SK-N-SH (cell line): ENCODE measurements around the gene DSG2. TPM values are rescaled to one million over a fixed set of nuclear protein-coding genes. Genes with fewer than 3 reads are reported as not detected.

Experiments used
- CTCF ChIA-PET: fragments of 300-600, 350-600 bp; formaldehyde crosslinking; extraction: SDS; loops from one replicate; lab custom pipeline; 2021; lab: Yijun Ruan, JAX
- POLR2A ChIA-PET: fragments of 350-600 bp; sonication (Branson Sonifier 250); formaldehyde crosslinking; extraction: SDS; loops from one replicate; lab custom pipeline; 2020; ENCODE audit warnings: antibody characterized with exemption, inconsistent platforms; lab: Yijun Ruan, JAX
- DNase-seq: peaks from one replicate; pipeline ENCODE4 v3.0.0; 2012
- H2AFZ ChIP-seq: fragments of 200-600 bp; sonication (generic); 2 replicates; pipeline ENCODE4 v1.8.1; 2016; ENCODE audit warnings: antibody characterized with exemption, mild to moderate bottlenecking, low read depth
- H3F3A ChIP-seq: fragments of 200-600 bp; sonication (generic); replicated peaks from 2 replicates; pipeline ENCODE3; 2016; ENCODE audit warnings: antibody characterized with exemption, mild to moderate bottlenecking; ENCODE audit not compliant: insufficient read depth
- H3K27ac ChIP-seq, 2 experiments: fragments of 200-500 bp in 1 of 2; fragments of 200-600 bp in 1 of 2; sonication (Bioruptor generic) in 1 of 2; sonication (generic), shearing (Covaris generic) in 1 of 2; 2 replicates each; pipeline versions ENCODE4 v1.5.1 to v1.6.1; 2014 to 2016; ENCODE audit warnings: low read depth in 2 of 2, inconsistent platforms in 1 of 2, low read length in 1 of 2, mild to moderate bottlenecking in 1 of 2, mixed read lengths in 1 of 2
- H3K27me3 ChIP-seq: fragments of 200-600 bp; sonication (generic), shearing (Covaris generic); 2 replicates; pipeline ENCODE4 v1.6.1; 2016; ENCODE audit warnings: mixed run types; ENCODE audit not compliant: insufficient read depth
- H3K36me3 ChIP-seq, 2 experiments: fragments of 200-500 bp in 1 of 2; fragments of 200-600 bp in 1 of 2; sonication (Bioruptor generic) in 1 of 2; sonication (generic) in 1 of 2; replicated peaks in 1 of 2; 2 replicates each; pipeline versions ENCODE3 to v1.5.1; 2014 to 2016; ENCODE audit warnings: low read length in 1 of 2, mild to moderate bottlenecking in 1 of 2; ENCODE audit not compliant: insufficient read depth in 2 of 2, control insufficient read depth in 1 of 2
- H3K4me1 ChIP-seq, 2 experiments: fragments of 200-500 bp in 1 of 2; fragments of 200-600 bp in 1 of 2; sonication (Bioruptor generic) in 1 of 2; sonication (generic), shearing (Covaris generic) in 1 of 2; 2 replicates each; pipeline versions ENCODE4 v1.5.1 to v1.6.1; 2014 to 2016; ENCODE audit warnings: low read depth in 1 of 2, low read length in 1 of 2, mixed run types in 1 of 2; ENCODE audit not compliant: insufficient read depth in 2 of 2, control insufficient read depth in 1 of 2
- H3K4me2 ChIP-seq: fragments of 200-600 bp; sonication (generic), shearing (Covaris generic); 2 replicates; pipeline ENCODE4 v1.6.1; 2017; ENCODE audit warnings: mixed run types
- H3K4me3 ChIP-seq, 2 experiments: fragments of 200-500 bp in 1 of 2; fragments of 200-600 bp in 1 of 2; sonication (Bioruptor generic) in 1 of 2; sonication (generic), shearing (Covaris generic) in 1 of 2; 2 replicates each; pipeline versions ENCODE4 v1.5.1 to v1.8.1; 2014 to 2016; ENCODE audit warnings: low read depth in 2 of 2, inconsistent platforms in 1 of 2, low read length in 1 of 2, mild to moderate bottlenecking in 1 of 2, mixed read lengths in 1 of 2, moderate library complexity in 1 of 2
- H3K79me2 ChIP-seq: fragments of 200-600 bp; sonication (generic); 2 replicates; pipeline ENCODE4 v1.8.1; 2017; ENCODE audit warnings: mild to moderate bottlenecking; ENCODE audit not compliant: insufficient read depth
- H3K9ac ChIP-seq: fragments of 200-600 bp; sonication (generic); 2 replicates; pipeline ENCODE4 v1.6.1; 2017; ENCODE audit warnings: mixed run types
- H3K9me2 ChIP-seq: fragments of 200-600 bp; sonication (generic); 2 replicates; pipeline ENCODE4 v1.6.1; 2017; ENCODE audit warnings: mixed run types
- H3K9me3 ChIP-seq: fragments of 200-600 bp; sonication (generic); 2 replicates; pipeline ENCODE4 v1.6.1; 2017; ENCODE audit warnings: mixed run types, mild to moderate bottlenecking, moderate library complexity
- H4K20me1 ChIP-seq: fragments of 200-600 bp; sonication (generic); 2 replicates; pipeline ENCODE4 v1.6.1; 2017; ENCODE audit warnings: mild to moderate bottlenecking, mixed run types; ENCODE audit not compliant: insufficient read depth
- EP300 ChIP-seq, 2 experiments: IDR thresholded peaks; 2 replicates each; pipeline versions ENCODE4 v1.4.0 to v1.6.1; 2012; ENCODE audit warnings: borderline replicate concordance in 1 of 2, low read depth in 1 of 2, low read length in 1 of 2
- JUND ChIP-seq: IDR thresholded peaks from 2 replicates; pipeline ENCODE4 v1.4.0; 2012
- MEF2A ChIP-seq: IDR thresholded peaks from 2 replicates; pipeline ENCODE4 v1.4.0; 2012; ENCODE audit warnings: low read depth, borderline replicate concordance
- NRF1 ChIP-seq: IDR thresholded peaks from 2 replicates; pipeline ENCODE4 v1.6.1; 2012; ENCODE audit warnings: low read depth, mild to moderate bottlenecking, low read length
- RCOR1 ChIP-seq: fragments of 150-350 bp; IDR thresholded peaks from 2 replicates; pipeline ENCODE4 v1.6.1; 2017; ENCODE audit warnings: antibody characterized with exemption, low read length
- SIN3A ChIP-seq: IDR thresholded peaks from 2 replicates; pipeline ENCODE4 v1.6.1; 2012; ENCODE audit warnings: low read depth, mild to moderate bottlenecking, low read length, moderate library complexity, borderline replicate concordance
- TAF1 ChIP-seq: IDR thresholded peaks from 2 replicates; pipeline ENCODE4 v1.6.1; 2012; ENCODE audit warnings: low read depth, mild to moderate bottlenecking, low read length, moderate library complexity, borderline replicate concordance
- TEAD4 ChIP-seq: IDR thresholded peaks from 2 replicates; pipeline ENCODE4 v1.4.0; 2012; ENCODE audit warnings: mild to moderate bottlenecking, borderline replicate concordance; ENCODE audit not compliant: insufficient read depth
- USF2 ChIP-seq: fragments of 150-350 bp; IDR thresholded peaks from 2 replicates; pipeline ENCODE4 v1.6.1; 2017; ENCODE audit warnings: antibody characterized with exemption, low read length, low read depth, borderline replicate concordance
- WGBS: methylation state at CpG from one replicate; pipeline ENCODE4 v1.1.6; 2017; ENCODE audit warnings: low lambda C conversion rate; 5-methylcytosine and 5-hydroxymethylcytosine counted together
- polyA plus RNA-seq, 3 experiments: library from polyadenylated mRNA; depleted of rRNA; stranded (reverse); fragments of >200 nt; gene quantifications; 2 replicates each; pipeline ENCODE4 v1.2.3, GENCODE V29; 2012

Gene DSG2
- polyA plus RNA-seq, 1 of the 3 experiments (the other 2 are of a cell fraction): not detected

GRCh38 chr18:31508781-31509180 lies 10.8 kb downstream of the DSG2 start:
- Histone ChIP-seq H4K20me1 (no peaks in the 10 kb centered on the region), H3K9me2 (no peaks in the 10 kb centered on the region), H3K9ac (no peak overlapping the region), H3F3A (no peaks in the 10 kb centered on the region), H2AFZ (no peak overlapping the region), H3K27me3 (peaks cover 34% of the 10 kb centered on the region; the same call in 1 of the 2 replicates), H3K4me2 (no peak overlapping the region), H3K79me2 (no peaks in the 10 kb centered on the region), H3K4me1 (peaks cover 0 to 7% of the 10 kb centered on the region in 2 experiments; a peak in 1 of 4 replicates), H3K36me3 (no peaks in the 10 kb centered on the region), H3K27ac (no peak overlapping the region), H3K9me3 (no peaks in the 10 kb centered on the region), H3K4me3 (no peak overlapping the region)
- no peak for DNase-seq
- 11% methylated on average over 1 of the region's 1 CpG for WGBS
- no peak for TF ChIP-seq TEAD4
- no peak for TF ChIP-seq NRF1
- no peak for TF ChIP-seq USF2
- TF ChIP-seq JUND: no peak
- TF ChIP-seq RCOR1: no peak
- TF ChIP-seq EP300 (IDR thresholded peaks at IDR 0.05; ENCODE audit: borderline replicate concordance in 1 of 2, low read depth in 1 of 2, low read length in 1 of 2): no peak
- no peak for TF ChIP-seq SIN3A
- ChIA-PET CTCF (interaction anchor here (1.0 to 1.4 kb wide), 3 partner anchors 10 to 243 kb away, joined by 3 read pairs; no protein-coding TSS in a partner anchor), POLR2A (no interaction called here)

GRCh38 chr18:31509571-31509970 lies 11.6 kb downstream of the DSG2 start:
- WGBS: 4% methylated on average over 3 of the region's 3 CpGs
- ChIA-PET CTCF (interaction anchor here (1.0 to 1.4 kb wide), 3 partner anchors 9 to 242 kb away, joined by 3 read pairs; no protein-coding TSS in a partner anchor), POLR2A (no interaction called here)
- Histone ChIP-seq H3F3A (no peaks in the 10 kb centered on the region), H3K27me3 (peaks cover 29% of the 10 kb centered on the region; the same call in 1 of the 2 replicates), H3K9me3 (no peaks in the 10 kb centered on the region), H3K4me3 (no peak overlapping the region), H3K4me1 (peaks cover 0 to 7% of the 10 kb centered on the region in 2 experiments; a peak in 1 of 4 replicates), H2AFZ (no peak overlapping the region), H3K9ac (no peak overlapping the region), H3K9me2 (no peaks in the 10 kb centered on the region), H3K27ac (no peak overlapping the region), H4K20me1 (no peaks in the 10 kb centered on the region), H3K36me3 (no peaks in the 10 kb centered on the region), H3K79me2 (no peaks in the 10 kb centered on the region), H3K4me2 (no peak overlapping the region)
- TF ChIP-seq TAF1: no peak
- DNase-seq: no peak

- Histone ChIP-seq H3K27ac (no peak overlapping the region), H3K9me3 (no peaks in the 10 kb centered on the region), H3K79me2 (no peaks in the 10 kb centered on the region), H3K9me2 (no peaks in the 10 kb centered on the region), H3K27me3 (peaks cover 24% of the 10 kb centered on the region; the same call in 1 of the 2 replicates), H4K20me1 (no peaks in the 10 kb centered on the region), H3K4me2 (no peak overlapping the region), H3K4me3 (no peak overlapping the region), H2AFZ (no peak overlapping the region), H3K4me1 (peaks cover 0 to 7% of the 10 kb centered on the region in 2 experiments; a peak in 1 of 4 replicates), H3K9ac (no peak overlapping the region), H3F3A (no peaks in the 10 kb centered on the region), H3K36me3 (no peaks in the 10 kb centered on the region)
- DNase-seq: no peak
- ChIA-PET CTCF (interaction anchor here (0.7 kb wide), 1 partner anchor 137 kb away, joined by 3 read pairs; no protein-coding TSS in a partner anchor), POLR2A (no interaction called here)
- TF ChIP-seq MEF2A: no peak
Measured at GRCh38 chr18:31510319-31510718, 12.3 kb downstream of the DSG2 start.
